HCT116 (cell line): ENCODE data around the gene MIEN1.

Experiments used
- EZH2 ChIP-seq: fragments of 200-600 bp; sonication (generic); IDR thresholded peaks from 2 replicates; pipeline ENCODE4 v1.6.1; 2017; ENCODE audit warnings: antibody characterized with exemption, mixed run types
- EZH2phosphoT487 ChIP-seq: fragments of 200-600 bp; IDR thresholded peaks from 2 replicates; pipeline ENCODE4 v1.6.1; 2018; ENCODE audit warnings: antibody characterized with exemption, borderline replicate concordance
- TF ChIP-seq, protein P1 (sequence below), 3 experiments: fragments of 200-600 bp in 1 of 3; sonication (generic) in 1 of 3; IDR thresholded peaks in 2 of 3; conservative IDR thresholded peaks in 1 of 3; 2 replicates each; pipeline ENCODE4 v1.5.1; 2012 to 2017; ENCODE audit warnings: low read depth in 2 of 3, low read length in 2 of 3, antibody characterized with exemption in 1 of 3, borderline replicate concordance in 1 of 3, control low read depth in 1 of 3, mild to moderate bottlenecking in 1 of 3, mixed read lengths in 1 of 3, mixed run types in 1 of 3, moderate library complexity in 1 of 3; ENCODE audit not compliant: insufficient read depth in 1 of 3

DNA sequence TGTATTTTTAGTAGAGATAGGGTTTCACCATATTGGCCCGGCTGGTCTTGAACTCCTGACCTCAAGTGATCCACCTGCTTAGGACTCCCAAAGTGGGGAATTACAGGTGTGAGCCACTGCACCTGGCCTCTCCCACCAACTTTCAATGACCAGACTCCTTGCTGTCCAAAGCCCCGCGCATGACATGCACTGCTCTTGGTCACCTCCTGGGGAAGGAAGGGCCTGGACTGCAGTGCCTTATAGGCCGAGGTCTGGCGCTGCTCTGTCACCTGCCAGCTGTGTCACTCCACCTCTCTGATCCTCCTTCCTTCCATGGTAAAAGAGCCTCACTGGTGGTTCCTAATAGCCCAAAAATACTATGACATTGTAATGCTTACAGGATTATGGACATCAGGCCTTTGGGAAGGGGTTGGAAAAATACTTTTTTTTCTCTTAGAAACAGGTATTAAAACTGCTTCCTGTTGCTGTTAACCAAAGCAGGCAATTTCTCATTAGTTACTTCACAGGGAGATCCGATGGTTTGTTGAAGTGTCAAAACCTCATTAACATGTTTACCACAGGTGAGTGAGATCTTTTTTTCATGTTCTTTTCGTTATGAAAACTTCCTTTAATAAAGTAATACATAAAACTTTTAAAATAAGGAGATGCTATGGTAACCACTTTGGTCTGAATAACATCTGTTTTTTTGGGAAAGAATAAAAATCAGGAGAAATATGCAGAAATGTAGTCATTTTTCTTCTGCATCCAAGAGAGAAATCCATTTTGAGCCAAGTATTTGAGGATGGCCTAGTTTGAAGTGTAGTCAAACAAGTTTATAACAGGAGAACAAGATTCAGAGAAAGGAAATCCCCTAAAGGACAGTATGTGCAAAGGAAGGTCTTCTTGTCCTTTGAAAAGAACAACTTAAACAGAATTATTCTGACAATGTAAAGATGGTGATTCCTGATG, 42.9 kb upstream of the MIEN1 start:
- no peak for TF ChIP-seq EZH2phosphoT487
- TF ChIP-seq, protein P1, sequence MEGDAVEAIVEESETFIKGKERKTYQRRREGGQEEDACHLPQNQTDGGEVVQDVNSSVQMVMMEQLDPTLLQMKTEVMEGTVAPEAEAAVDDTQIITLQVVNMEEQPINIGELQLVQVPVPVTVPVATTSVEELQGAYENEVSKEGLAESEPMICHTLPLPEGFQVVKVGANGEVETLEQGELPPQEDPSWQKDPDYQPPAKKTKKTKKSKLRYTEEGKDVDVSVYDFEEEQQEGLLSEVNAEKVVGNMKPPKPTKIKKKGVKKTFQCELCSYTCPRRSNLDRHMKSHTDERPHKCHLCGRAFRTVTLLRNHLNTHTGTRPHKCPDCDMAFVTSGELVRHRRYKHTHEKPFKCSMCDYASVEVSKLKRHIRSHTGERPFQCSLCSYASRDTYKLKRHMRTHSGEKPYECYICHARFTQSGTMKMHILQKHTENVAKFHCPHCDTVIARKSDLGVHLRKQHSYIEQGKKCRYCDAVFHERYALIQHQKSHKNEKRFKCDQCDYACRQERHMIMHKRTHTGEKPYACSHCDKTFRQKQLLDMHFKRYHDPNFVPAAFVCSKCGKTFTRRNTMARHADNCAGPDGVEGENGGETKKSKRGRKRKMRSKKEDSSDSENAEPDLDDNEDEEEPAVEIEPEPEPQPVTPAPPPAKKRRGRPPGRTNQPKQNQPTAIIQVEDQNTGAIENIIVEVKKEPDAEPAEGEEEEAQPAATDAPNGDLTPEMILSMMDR (IDR thresholded peaks at IDR 0.05 in 2 of 3, conservative IDR thresholded peaks at IDR 0.05 in 1 of 3; ENCODE audit: borderline replicate concordance in 1 of 3, insufficient read depth in 1 of 3, low read depth in 2 of 3, low read length in 2 of 3) = no peak
- TF ChIP-seq EZH2 = no peak
